Measurements from ENCODE around the gene OTUD7B. TPM values are rescaled to one million over a fixed set of nuclear protein-coding genes. Genes with fewer than 3 reads are reported as not detected.

The OTUD7B gene
- total RNA-seq, 1 donor from 2014 or later = 7.2 TPM

DNA sequence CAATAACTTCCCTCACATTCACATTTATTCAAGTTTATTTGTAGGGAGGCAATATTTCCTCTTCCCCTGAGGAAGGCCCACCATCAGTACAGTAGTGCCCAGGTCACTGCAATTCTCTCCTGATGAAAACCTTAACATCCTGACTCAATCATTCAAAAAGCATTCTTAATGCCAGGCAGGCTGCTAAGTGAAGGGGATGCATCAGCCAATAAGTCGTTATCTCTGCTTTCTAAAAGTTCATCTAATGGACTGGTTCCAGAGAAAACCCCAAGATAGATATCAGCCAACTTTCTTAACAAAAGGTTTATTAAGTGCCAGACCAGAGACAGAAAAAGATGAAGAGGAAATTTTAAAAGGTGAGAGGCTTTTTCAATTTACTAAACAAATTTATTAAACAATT, 17.3 kb downstream of the OTUD7B start:
- H3K4me3 ChIP-seq (ENCODE audit: low read depth, low read length) = no peak overlapping the region
- TF ChIP-seq, protein P1, sequence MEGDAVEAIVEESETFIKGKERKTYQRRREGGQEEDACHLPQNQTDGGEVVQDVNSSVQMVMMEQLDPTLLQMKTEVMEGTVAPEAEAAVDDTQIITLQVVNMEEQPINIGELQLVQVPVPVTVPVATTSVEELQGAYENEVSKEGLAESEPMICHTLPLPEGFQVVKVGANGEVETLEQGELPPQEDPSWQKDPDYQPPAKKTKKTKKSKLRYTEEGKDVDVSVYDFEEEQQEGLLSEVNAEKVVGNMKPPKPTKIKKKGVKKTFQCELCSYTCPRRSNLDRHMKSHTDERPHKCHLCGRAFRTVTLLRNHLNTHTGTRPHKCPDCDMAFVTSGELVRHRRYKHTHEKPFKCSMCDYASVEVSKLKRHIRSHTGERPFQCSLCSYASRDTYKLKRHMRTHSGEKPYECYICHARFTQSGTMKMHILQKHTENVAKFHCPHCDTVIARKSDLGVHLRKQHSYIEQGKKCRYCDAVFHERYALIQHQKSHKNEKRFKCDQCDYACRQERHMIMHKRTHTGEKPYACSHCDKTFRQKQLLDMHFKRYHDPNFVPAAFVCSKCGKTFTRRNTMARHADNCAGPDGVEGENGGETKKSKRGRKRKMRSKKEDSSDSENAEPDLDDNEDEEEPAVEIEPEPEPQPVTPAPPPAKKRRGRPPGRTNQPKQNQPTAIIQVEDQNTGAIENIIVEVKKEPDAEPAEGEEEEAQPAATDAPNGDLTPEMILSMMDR (conservative IDR thresholded peaks at IDR 0.05; ENCODE audit: low read depth, low read length) = no peak
- no peak for DNase-seq (ENCODE audit: low read depth)

DNA sequence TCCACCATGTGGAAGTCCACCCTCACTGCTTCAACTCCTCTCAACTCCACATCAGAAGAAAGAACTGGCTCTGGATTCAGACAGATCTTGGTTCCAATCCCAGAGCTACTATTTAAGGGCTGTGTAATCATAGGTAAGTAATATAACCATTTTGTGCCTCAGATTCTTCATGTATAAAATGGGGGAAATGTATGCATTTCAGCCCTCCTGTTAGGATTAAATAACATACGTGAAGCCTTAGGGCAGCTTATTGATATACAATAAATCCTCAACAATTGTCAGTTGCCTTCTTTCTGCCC, 23.3 kb downstream of the OTUD7B start:
- DNase-seq (ENCODE audit: low read depth) = no peak
- no peak overlapping the region for H3K4me3 ChIP-seq (ENCODE audit: low read depth, low read length)
- TF ChIP-seq, protein P1 (conservative IDR thresholded peaks at IDR 0.05; ENCODE audit: low read depth, low read length) = no peak

DNA sequence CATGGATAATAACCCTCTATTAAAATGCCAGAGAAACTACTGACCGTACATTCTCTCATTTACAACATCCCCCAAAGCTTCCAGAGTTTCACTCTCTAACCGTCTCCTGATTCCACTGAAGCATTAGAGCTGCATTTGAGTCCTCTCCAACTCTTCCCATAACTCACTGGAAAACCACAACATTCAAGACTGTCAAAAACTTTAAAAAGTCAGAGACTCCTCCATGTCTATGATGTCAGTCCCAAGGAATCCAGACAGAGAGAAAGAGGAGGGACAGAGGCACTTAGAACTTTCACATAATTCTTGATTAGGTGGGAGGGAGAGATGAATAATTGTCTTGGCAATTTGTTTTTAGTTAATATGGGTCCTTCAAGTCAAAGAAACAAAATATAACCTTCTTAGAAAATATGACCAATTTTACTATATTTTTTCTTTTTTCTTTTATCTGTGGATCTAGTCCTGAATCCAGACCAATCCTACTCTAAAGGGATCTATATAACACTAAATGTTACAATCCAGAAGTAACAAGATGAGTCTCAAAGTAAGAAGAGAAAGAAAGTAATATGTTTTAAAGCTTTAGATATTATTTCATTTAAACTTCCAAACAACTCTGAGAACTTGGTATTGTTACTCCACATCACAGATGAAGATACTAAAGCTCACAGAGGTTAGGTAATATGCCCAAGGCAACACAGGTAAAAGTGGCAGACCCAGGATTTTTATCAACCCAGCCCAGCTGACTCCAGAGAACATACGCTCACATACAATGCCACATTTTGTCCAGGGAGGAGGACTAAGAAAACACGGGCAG, 23.8 kb downstream of the OTUD7B start:
- no peak overlapping the region for H3K4me3 ChIP-seq (ENCODE audit: low read depth, low read length)
- DNase-seq (ENCODE audit: low read depth) = no peak
- TF ChIP-seq, protein P1 (conservative IDR thresholded peaks at IDR 0.05; ENCODE audit: low read depth, low read length) = no peak

DNA sequence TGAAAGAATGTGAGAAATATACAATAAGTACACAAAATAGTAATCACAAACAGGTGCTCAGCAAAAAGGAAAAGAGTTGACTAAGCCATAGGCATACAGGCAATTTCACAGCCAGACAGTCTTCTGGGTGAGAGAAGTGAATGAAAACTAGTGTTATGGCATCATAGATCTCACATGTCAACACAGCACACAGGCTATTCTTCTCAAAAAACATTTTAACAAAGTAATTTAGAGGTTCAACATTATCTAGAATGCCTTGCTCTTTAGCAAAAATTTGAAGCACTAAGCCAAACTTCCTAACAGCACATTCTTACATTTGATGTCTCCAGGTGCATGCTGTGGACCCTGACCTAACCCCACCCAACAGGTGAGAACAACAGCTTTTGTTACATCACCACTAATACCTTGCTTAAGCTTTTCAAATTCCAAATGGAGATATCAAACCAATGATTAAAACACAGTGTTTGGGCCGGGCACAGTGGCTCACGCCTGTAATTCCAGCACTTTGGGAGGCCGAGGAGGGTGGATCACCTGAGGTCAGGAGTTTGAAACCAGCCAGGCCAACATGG, 30.5 kb downstream of the OTUD7B start:
- no peak overlapping the region for H3K4me3 ChIP-seq (ENCODE audit: low read depth, low read length)
- DNase-seq (ENCODE audit: low read depth) = no peak
- TF ChIP-seq, protein P1 (conservative IDR thresholded peaks at IDR 0.05; ENCODE audit: low read depth, low read length) = no peak

DNA sequence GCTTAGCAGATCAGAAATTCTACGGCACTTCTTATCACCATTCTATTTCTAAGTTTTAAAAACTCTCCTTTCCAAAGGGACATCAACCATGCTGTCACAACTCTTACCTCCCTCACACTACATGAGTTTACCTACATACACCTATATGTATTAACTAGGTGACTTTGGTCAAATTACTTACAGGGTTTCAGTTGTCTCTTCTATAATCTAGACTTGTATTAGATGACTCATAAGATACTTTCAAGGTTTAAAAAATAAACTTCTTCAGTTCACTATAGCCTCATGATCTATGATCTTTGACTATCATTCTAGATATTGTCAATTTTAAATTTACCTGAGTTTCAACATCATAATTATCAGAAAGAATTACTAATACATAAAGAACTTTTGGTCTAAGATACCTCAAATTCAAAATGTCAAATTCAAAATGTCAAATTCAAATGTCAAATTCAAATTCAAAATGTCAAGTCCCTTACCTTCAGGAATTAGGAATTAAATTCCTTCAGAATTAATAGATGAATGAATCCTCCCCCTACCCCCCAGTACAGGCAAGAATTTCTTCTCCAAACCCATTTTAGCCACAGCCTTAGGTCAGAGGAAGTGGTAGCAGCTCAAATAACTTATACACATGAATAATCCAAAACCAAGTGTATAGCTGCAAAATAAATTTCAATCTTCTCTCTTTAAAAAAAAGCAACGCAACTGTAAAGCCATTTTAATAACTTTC, 31.1 kb downstream of the OTUD7B start:
- DNase-seq (ENCODE audit: low read depth) = no peak
- no peak overlapping the region for H3K4me3 ChIP-seq (ENCODE audit: low read depth, low read length)
- TF ChIP-seq, protein P1 (conservative IDR thresholded peaks at IDR 0.05; ENCODE audit: low read depth, low read length) = no peak

DNA sequence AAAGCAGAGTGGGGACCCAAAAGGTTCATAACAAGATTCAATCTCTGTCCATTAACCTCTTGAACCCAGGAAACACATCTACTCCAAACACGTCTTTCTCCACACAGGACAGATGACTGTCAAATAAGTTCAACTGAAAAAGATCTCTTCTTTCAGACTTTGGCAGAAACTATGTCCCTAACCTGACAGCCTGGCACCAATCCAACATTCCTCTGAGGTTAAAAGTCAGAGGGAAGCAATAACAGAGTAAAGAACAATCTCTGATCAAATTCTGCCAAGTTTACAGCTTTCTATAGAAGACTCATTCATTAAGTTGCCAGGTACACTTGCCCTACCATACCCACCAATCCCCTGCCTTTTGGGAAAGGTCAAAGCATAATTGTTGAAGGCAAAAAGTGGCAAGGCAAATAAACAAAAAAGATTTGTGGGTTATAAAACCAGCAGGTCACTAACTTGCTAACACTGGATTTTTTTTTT, 31.9 kb downstream of the OTUD7B start:
- DNase-seq (ENCODE audit: low read depth) = no peak
- no peak overlapping the region for H3K4me3 ChIP-seq (ENCODE audit: low read depth, low read length)
- TF ChIP-seq, protein P1 (conservative IDR thresholded peaks at IDR 0.05; ENCODE audit: low read depth, low read length) = no peak
